GM19468 (cell line): ENCODE data around the gene ZBP1.

Experiments
- ATAC-seq: cut with Tn5 transposase; IDR thresholded peaks from one replicate; pipeline ENCODE4 v1.9.1; 2021; ENCODE audit warnings: mild to moderate bottlenecking, moderate library complexity, moderate number of reproducible peaks; ENCODE audit not compliant: unreplicated experiment; ENCODE audit errors: extremely low read depth

ZBP1 gene

DNA sequence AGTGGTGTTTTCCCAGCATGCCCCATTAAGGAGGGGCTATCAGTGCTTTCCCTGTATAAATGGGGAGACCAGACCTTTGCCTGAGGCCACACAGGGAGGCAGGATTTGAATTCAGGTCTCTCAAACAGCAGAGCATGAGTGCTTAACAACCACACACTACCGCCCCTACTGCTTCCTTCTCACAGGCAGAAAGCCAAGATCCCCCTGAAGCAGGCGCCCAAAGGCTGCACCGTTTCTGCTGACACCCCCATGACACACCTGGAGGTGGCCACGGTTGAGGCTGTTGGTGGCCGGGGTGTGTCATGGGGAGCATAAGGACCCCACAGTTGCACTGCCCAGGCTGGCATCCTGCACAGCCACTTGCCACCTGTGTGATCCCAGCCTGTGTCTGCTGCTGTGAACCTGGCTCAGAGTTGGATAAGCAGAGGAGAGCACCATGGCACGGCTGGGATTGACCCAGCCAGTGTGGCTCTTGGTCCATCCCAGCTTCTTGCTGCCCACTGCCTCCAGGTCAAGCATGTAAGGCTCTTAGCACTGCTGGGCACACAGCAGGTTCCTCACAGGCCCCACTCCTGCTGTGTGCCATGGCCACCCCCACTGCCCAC, 31.0 kb downstream of the ZBP1 start:
- ATAC-seq: no peak

GRCh38 chr20:57588596-57588995, 31.6 kb downstream of the ZBP1 start:
- ATAC-seq: no peak

- no peak for ATAC-seq
These were observed 32.2 kb downstream of the ZBP1 start for GRCh38 chr20:57587989-57588377.

DNA sequence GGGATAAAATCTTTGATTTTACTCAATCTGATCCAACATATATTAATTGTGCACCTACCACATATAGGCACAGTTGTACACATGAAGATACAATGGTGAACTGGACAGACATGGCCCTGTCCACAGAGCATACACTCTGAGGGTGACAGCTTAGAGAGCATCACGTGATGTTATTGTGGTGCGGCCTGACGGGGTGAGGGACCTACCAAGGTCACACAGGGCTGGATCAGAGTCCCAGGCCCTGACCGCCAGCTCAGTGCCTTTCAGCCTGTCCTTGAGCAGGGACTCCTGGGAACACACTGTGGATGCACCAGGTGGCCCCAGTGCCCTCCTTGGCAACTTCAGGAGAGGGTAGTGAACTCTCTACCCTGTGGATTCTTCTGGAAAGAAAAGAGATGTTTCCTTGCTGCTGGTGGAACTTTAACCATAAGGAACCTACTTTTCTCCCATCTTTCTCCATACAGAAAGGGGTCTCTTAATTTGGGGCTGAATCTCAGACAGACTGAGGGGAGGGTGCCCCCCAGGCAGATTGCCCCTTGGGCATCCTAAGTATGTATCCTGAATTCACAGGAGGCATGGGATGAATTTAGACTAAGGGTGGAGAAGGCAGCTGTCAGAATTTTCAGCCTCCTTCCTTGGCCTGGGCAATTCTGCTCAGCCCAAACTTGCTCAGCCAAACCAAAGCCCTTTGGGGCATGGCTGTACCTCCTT, 32.8 kb downstream of the ZBP1 start:
- ATAC-seq: no peak

- no peak for ATAC-seq
These were observed 33.3 kb downstream of the ZBP1 start for GRCh38 chr20:57586943-57587277.

DNA sequence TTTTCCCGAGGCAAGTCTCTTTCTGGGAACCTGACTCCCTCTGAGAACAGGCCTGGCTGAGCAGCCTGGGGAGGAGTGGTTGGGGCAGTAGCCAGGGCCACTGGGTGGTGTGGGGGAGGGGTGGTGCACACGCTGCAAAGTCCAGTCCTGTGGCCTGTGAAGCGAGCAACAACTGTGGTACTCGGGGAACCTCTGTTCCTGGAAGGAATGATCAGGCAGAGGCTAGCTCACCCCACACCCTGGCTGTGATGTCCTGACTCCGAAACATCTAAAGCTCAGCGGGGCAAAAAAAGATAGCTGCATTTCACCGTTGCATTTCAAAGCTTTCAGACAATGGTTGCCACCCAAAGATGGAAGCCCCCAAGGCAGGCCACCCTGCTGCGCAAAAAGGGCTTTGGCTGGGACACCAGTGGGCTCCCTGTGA, 33.8 kb downstream of the ZBP1 start:
- ATAC-seq: no peak

DNA sequence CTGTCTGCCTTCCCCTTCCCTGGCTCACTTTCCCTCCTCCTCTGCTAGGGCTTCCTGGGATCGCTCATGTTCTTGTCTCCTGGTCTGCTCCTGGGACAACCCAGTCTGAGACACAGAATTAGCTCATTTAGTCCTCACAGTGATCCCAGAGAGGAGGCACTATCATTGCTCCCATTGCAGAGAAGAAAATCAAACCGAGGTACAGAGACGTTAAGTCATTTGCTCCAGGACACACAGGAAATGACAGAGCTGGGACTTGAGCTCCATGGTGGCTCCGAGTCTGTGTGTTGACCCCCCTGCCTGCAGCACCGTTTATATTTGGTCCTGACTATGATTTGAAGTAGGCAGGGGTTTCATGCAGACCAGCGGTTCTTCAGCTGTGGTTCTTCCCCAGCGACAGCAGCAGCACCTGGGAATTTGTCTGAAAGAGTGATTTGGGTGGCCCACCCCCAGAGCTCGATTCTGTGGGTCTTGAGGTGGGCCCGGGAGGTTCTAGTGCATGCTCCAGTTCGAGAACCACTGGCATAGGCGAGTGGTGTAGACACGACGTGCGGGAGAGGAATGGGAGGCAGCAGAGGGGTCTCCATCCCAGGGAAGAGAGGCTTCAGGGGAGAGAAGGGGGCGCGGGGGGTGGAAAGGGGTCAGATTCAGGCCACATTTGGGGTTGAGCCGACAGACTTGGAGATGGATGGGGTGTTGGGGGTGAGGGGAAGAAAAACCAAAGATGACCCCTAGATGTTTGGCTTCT, 34.6 kb downstream of the ZBP1 start:
- ATAC-seq: no peak

DNA sequence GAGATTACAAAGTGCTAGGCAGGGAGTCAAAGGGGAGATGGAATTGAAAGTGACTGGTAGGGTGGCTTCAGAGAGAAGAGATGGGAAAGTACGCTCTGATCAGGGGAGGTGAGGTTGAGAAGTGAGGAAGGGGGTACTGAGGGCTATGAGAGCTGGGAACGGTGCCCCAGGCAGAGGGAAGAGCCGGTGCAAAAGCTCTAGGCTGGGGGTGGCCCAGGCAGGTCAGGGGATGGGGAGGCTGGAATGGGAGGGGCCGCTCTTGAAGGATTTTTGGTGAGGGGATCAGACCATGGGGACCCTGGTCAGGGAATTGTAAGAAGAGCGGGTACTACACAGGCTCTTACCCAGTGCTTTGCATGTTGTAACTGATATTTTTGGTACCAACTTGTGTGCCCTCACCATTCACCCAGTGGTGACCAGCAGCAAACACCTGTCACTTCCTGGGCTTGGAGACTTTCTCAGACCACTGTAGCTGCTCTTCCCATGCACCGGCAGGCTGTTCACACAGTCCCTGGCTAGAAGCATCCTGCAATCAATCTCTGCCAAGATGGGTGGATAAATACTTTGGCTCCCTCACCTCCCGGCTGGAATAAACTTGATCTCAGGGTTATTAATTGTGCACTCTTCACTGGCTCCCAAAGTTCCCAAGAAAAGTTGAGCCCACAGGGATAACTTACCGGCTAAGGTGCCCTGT, 35.3 kb downstream of the ZBP1 start:
- no peak for ATAC-seq

- no peak for ATAC-seq
These were observed 36.7 kb downstream of the ZBP1 start for GRCh38 chr20:57583289-57584257.

DNA sequence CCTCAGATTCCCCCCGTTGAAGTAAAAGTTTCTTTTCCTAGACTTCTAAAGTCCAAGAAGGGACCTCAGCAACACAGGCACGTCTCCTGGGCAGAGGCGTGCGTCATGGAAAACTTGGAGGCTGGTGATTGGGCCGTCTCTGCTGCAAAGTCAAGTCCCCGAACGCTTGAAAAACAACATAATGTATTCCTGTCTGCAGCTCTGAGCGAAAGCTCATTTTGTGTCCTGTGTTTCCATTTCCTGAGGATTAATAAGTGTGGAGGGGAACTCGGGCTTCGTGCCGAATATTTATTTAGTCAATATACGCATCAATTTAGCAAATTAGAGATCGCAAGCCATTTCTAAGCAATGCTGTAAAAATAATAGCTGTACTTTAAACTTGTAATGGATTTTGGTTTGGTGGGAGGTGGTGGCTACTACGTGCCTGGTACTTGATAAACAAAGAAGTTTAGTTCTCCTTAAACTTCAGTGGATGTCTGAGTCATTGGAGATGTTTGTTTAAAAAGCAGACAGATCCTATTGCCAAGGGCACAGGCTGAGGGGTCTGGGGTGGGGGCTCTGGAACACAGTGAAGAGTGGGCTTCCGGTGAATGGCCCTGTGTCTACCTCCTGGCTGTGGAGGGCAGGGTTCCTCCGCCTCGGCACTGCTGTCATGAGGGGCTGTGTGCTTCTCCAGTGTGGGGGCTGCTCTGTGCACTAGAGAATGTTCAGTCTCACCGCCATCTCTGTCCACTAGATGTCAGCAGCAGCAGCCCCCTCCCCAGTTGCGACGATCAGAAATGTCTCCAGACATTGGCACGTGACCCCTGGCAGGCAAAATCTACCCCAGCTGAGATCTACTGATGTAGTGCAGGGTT, 37.6 kb downstream of the ZBP1 start:
- no peak for ATAC-seq

DNA sequence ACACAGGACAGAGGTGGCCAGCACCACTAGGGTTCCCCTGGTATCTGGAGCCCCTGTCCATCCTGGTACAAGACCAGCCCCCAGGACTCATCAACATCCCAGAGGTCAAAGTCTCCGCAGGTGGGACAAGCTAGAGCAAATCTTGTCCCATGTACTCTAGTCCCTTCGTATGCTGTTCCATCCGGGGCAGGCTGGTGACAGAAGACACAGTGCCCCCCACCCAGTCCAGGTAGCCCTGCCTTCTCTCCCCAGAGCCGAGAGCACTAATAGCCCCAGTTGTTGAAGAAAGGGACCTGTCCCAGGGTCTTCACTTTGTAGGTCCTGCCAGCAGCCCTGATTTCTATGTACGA, 38.2 kb downstream of the ZBP1 start:
- ATAC-seq: no peak

GRCh38 chr20:57581202-57582028, 38.8 kb downstream of the ZBP1 start:
- no peak for ATAC-seq

GRCh38 chr20:57580478-57581201, 39.6 kb downstream of the ZBP1 start:
- no peak for ATAC-seq

DNA sequence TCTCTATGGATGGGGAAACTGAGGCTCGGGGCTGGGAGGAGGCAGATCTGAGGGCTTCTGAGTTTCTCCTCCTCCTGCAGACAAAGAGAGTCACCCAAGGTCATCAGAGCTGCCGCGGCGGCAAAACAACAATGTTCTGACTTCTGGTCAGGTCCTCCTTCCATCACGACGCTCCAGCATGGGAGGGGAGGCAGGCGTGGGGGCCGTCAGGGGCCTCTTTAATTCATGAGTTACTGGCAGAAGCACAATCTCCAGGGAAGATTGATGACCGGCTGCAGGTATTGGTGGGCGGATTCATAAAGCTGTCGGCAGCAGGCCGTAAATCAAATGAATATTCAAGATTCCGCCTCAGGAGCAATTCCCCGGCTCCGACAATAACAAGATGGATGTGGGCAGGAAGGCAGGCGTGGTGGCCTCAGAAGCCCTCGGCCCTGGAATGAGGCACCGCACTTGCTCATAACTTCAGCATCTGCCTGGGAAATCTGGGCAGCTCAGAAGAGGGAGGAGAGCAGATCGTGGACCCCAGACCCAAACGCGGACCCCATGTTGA, 40.3 kb downstream of the ZBP1 start:
- ATAC-seq: no peak

- no peak for ATAC-seq
These were observed 40.8 kb downstream of the ZBP1 start for GRCh38 chr20:57579331-57579897.

- ATAC-seq: no peak
These were observed 41.6 kb downstream of the ZBP1 start for GRCh38 chr20:57578476-57579165.
